Uterus (tissue), 4 donors: Measurements from ENCODE around the gene ZNF467. TPM values are rescaled to one million over a fixed set of nuclear protein-coding genes. Genes with fewer than 3 reads are reported as not detected.

Experiments used
- DNase-seq, 2 donors: peaks; one replicate each; pipeline ENCODE4 v3.0.0-alpha.2; 2019 to 2020
- H3K27ac ChIP-seq, 2 donors: fragments of 200-600 bp; sonication (generic); 1 replicate in 1 of 2; 2 replicates in 1 of 2; pipeline ENCODE4 v1.5.1; 2016 to 2018
- H3K27me3 ChIP-seq, 2 donors: fragments of 200-600 bp; sonication (generic); one replicate each; pipeline ENCODE4 v1.5.1; 2018 to 2019; ENCODE audit warnings: control low read depth in 1 of 2
- H3K36me3 ChIP-seq, 2 donors: fragments of 200-600 bp; sonication (generic); one replicate each; pipeline ENCODE4 v1.5.1; 2019; ENCODE audit warnings: control low read depth in 1 of 2
- H3K4me1 ChIP-seq, 2 donors: fragments of 200-600 bp; sonication (generic); one replicate each; pipeline ENCODE4 v1.5.1; 2018 to 2019; ENCODE audit warnings: control low read depth in 1 of 2
- H3K4me3 ChIP-seq, 2 donors: fragments of 200-600 bp; sonication (generic); 1 replicate in 1 of 2; 2 replicates in 1 of 2; pipeline ENCODE4 v1.5.1; 2018 to 2019; ENCODE audit warnings: mild to moderate bottlenecking in 1 of 2
- H3K9me3 ChIP-seq, 2 donors: fragments of 200-600 bp; sonication (generic); one replicate each; pipeline ENCODE4 v1.5.1; 2019; ENCODE audit warnings: control low read depth in 1 of 2
- POLR2A ChIP-seq, 2 donors: fragments of 450-650 bp; IDR thresholded peaks; one replicate each; pipeline ENCODE4 v1.6.1; 2016; ENCODE audit warnings: antibody characterized with exemption in 2 of 2, mild to moderate bottlenecking in 1 of 2, moderate library complexity in 1 of 2
- intact Hi-C: fragments of 100-400 bp; cut with DNase I; formaldehyde crosslinking; loops from one replicate; pipeline ENCODE4 v1.15.1; 2023; ENCODE audit warnings: low total_unique reads
- total RNA-seq, 4 donors: library from RNA; depleted of rRNA in 3 of 4; stranded (reverse); fragments of >200 nt in 3 of 4; gene quantifications; one replicate each; pipeline versions ENCODE4 v1.1.0 to v1.2.4, GENCODE V29; 2014 to 2023
- TF ChIP-seq, protein P1 (sequence below), 4 experiments: fragments of 200-600 bp in 2 of 4; fragments of 450-650 bp in 2 of 4; sonication (generic) in 2 of 4; IDR thresholded peaks; one replicate each; pipeline ENCODE4 v1.5.1; 2016 to 2019; ENCODE audit warnings: antibody characterized with exemption in 4 of 4, mild to moderate bottlenecking in 2 of 4, moderate library complexity in 1 of 4
- donor health status: DM: yes; HTN: yes; CAD: no.

ZNF467 gene
- total RNA-seq, 4 donors from 2014 or later, result 5.2 to 23.6 (median 14.3) TPM

- DNase-seq, result no peak
- Histone ChIP-seq H3K36me3 (no peaks in the 10 kb centered on the region), H3K27ac (no peak overlapping the region), H3K9me3 (no peaks in the 10 kb centered on the region), H3K4me1 (no peaks in the 10 kb centered on the region), H3K27me3 (no peaks in the 10 kb centered on the region), H3K4me3 (no peak overlapping the region)
- TF ChIP-seq POLR2A (IDR thresholded peaks at IDR 0.05), result no peak
- TF ChIP-seq, protein P1, sequence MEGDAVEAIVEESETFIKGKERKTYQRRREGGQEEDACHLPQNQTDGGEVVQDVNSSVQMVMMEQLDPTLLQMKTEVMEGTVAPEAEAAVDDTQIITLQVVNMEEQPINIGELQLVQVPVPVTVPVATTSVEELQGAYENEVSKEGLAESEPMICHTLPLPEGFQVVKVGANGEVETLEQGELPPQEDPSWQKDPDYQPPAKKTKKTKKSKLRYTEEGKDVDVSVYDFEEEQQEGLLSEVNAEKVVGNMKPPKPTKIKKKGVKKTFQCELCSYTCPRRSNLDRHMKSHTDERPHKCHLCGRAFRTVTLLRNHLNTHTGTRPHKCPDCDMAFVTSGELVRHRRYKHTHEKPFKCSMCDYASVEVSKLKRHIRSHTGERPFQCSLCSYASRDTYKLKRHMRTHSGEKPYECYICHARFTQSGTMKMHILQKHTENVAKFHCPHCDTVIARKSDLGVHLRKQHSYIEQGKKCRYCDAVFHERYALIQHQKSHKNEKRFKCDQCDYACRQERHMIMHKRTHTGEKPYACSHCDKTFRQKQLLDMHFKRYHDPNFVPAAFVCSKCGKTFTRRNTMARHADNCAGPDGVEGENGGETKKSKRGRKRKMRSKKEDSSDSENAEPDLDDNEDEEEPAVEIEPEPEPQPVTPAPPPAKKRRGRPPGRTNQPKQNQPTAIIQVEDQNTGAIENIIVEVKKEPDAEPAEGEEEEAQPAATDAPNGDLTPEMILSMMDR (IDR thresholded peaks at IDR 0.05), result no peak
- intact Hi-C loops, result no loop called here
Observed at GRCh38 chr7:149796287-149796860, 23.0 kb upstream of the ZNF467 start.

DNA sequence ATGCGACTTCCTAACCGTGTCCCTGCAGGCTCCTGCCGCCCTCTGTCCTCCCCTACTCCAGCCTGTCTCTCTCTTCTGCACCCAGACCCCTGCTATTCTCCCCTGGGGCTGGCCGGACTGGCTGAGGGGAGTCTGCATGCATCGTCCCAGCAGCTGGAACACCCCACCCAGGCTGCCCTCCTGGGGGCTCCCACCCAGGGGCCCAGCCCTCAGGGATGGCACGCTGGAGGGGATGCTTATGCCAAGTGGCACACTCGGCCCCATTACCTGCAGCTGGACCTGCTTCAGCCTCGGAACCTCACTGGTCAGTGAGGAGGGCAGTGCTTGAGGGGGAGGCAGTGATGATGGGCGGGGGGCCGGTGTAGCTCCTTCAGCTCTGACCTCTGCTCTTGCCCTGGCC, 21.7 kb upstream of the ZNF467 start:
- H3K27ac ChIP-seq, result no peak overlapping the region
- no peak for TF ChIP-seq POLR2A (IDR thresholded peaks at IDR 0.05)
- TF ChIP-seq, protein P1 (IDR thresholded peaks at IDR 0.05), result no peak
- no peaks in the 10 kb centered on the region for H3K36me3 ChIP-seq
- intact Hi-C loops, result no loop called here
- no peaks in the 10 kb centered on the region for H3K9me3 ChIP-seq
- H3K4me3 ChIP-seq, result no peak overlapping the region
- no peak for DNase-seq
- no peaks in the 10 kb centered on the region for H3K4me1 ChIP-seq
- H3K27me3 ChIP-seq, result no peaks in the 10 kb centered on the region

GRCh38 chr7:149794661-149795060, 21.3 kb upstream of the ZNF467 start:
- H3K27ac ChIP-seq, result no peak overlapping the region
- no peak for DNase-seq
- intact Hi-C loops, result no loop called here
- H3K4me1 ChIP-seq, result no peaks in the 10 kb centered on the region
- no peaks in the 10 kb centered on the region for H3K36me3 ChIP-seq
- no peak for TF ChIP-seq POLR2A (IDR thresholded peaks at IDR 0.05)
- TF ChIP-seq, protein P1 (IDR thresholded peaks at IDR 0.05), result no peak
- H3K4me3 ChIP-seq, result no peak overlapping the region
- no peaks in the 10 kb centered on the region for H3K27me3 ChIP-seq
- no peaks in the 10 kb centered on the region for H3K9me3 ChIP-seq

DNA sequence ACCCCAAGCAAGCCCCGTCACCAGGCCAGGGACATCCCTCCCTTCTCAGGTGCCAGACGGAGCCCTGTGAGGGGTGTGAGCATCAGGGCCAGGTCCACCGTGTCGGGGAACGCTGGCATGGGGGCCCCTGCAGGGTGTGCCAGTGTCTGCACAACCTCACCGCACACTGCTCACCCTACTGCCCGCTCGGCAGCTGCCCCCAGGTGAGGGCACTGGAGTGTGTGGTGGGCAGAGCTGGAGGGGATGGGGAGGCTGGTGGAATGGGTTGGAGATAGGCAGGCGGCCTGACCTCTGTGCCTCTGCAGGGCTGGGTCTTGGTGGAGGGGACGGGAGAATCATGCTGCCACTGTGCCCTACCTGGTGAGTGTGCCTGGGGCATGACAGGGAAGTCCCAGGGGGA, 19.9 kb upstream of the ZNF467 start:
- H3K36me3 ChIP-seq, result no peaks in the 10 kb centered on the region
- TF ChIP-seq POLR2A (IDR thresholded peaks at IDR 0.05), result no peak
- no peaks in the 10 kb centered on the region for H3K4me1 ChIP-seq
- no peak for DNase-seq
- no peaks in the 10 kb centered on the region for H3K27me3 ChIP-seq
- no peak overlapping the region for H3K4me3 ChIP-seq
- intact Hi-C loops, result no loop called here
- no peaks in the 10 kb centered on the region for H3K9me3 ChIP-seq
- H3K27ac ChIP-seq, result no peak overlapping the region

DNA sequence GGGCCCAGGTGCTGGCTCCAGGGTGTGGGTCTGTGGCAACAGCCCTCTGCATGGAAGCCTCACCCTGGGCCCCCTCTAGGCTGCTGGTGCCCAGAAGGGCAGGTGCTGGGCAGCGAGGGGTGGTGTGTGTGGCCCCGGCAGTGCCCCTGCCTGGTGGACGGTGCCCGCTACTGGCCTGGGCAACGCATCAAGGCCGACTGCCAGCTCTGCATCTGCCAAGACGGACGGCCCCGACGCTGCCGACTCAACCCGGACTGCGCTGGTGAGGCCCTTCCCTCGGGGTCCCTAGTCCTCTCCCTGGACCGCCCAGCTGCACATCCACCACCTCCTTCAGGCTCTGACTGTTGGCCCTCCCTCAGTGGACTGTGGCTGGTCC, 18.8 kb upstream of the ZNF467 start:
- intact Hi-C loops, result no loop called here
- H3K9me3 ChIP-seq, result no peaks in the 10 kb centered on the region
- no peaks in the 10 kb centered on the region for H3K4me1 ChIP-seq
- H3K36me3 ChIP-seq, result no peaks in the 10 kb centered on the region
- TF ChIP-seq, protein P1 (IDR thresholded peaks at IDR 0.05), result no peak
- no peak for TF ChIP-seq POLR2A (IDR thresholded peaks at IDR 0.05)
- no peak overlapping the region for H3K4me3 ChIP-seq
- H3K27me3 ChIP-seq, result no peaks in the 10 kb centered on the region
- no peak overlapping the region for H3K27ac ChIP-seq
- DNase-seq, result no peak
